Measurements from ENCODE around the gene UPK3BL1.
"Not testable (repeated sequence)": the region's sequence is repeated elsewhere in the genome, so short reads cannot be mapped to it uniquely, and the experiment has no call there.

The UPK3BL1 gene

GRCh38 chr7:102642691-102643090 is at the start of gene UPK3BL1:
TSS of gene UPK3BL1 (minus strand) at chr7:102642791. CDS start at chr7:102642741, 50 bp downstream.
- H3K4me3 ChIP-seq (ENCODE audit: low read length), result peak within 1 kb of the TSS; percentile 31
- not testable (repeated sequence) for DNase-seq (ENCODE audit: low read depth)

GRCh38 chr7:102690602-102691001 is 48.0 kb upstream of the UPK3BL1 start:
- H3K4me3 ChIP-seq (ENCODE audit: low read length); DNase-seq (ENCODE audit: low read depth): not testable (repeated sequence)

- not testable (repeated sequence) for H3K4me3 ChIP-seq (ENCODE audit: low read length); DNase-seq (ENCODE audit: low read depth)
These were observed 47.1 kb upstream of the UPK3BL1 start for GRCh38 chr7:102689436-102690282.

- not testable (repeated sequence) for H3K4me3 ChIP-seq (ENCODE audit: low read length); DNase-seq (ENCODE audit: low read depth)
These were observed 45.9 kb upstream of the UPK3BL1 start for GRCh38 chr7:102688299-102689036.

- DNase-seq (ENCODE audit: low read depth); H3K4me3 ChIP-seq (ENCODE audit: low read length): not testable (repeated sequence)
These were observed 40.0 kb upstream of the UPK3BL1 start for GRCh38 chr7:102682560-102682959.

GRCh38 chr7:102680780-102681179 is 38.2 kb upstream of the UPK3BL1 start:
- H3K4me3 ChIP-seq (ENCODE audit: low read length); DNase-seq (ENCODE audit: low read depth): not testable (repeated sequence)

- DNase-seq (ENCODE audit: low read depth), result not testable (repeated sequence)
These were observed 33.0 kb upstream of the UPK3BL1 start for GRCh38 chr7:102675545-102675944.

GRCh38 chr7:102673447-102674067 is 31.0 kb upstream of the UPK3BL1 start:
- DNase-seq (ENCODE audit: low read depth); H3K4me3 ChIP-seq (ENCODE audit: low read length): not testable (repeated sequence)

More at GRCh38 chr7:102675545-102675944, 33.0 kb upstream of the UPK3BL1 start:
- not testable (repeated sequence) for H3K4me3 ChIP-seq (ENCODE audit: low read length)

- H3K4me3 ChIP-seq (ENCODE audit: low read length); DNase-seq (ENCODE audit: low read depth): not testable (repeated sequence)
These were observed 29.3 kb upstream of the UPK3BL1 start for GRCh38 chr7:102671956-102672307.

- peak within 1 kb of the TSS; percentile 49 for H3K4me3 ChIP-seq (ENCODE audit: low read length)
- peak; percentile 64 for DNase-seq (ENCODE audit: low read depth)
These were observed 28.8 kb upstream of the UPK3BL1 start, which contains the start of gene POLR2J2 for GRCh38 chr7:102671166-102671955. TSS of gene POLR2J2 (minus strand) at chr7:102671663. CDS start at chr7:102671601, 62 bp downstream.

- not testable (repeated sequence) for DNase-seq (ENCODE audit: low read depth); H3K4me3 ChIP-seq (ENCODE audit: low read length)
These were observed 24.9 kb upstream of the UPK3BL1 start for GRCh38 chr7:102667523-102667922.

GRCh38 chr7:102666850-102667249 is 24.3 kb upstream of the UPK3BL1 start:
- not testable (repeated sequence) for DNase-seq (ENCODE audit: low read depth); H3K4me3 ChIP-seq (ENCODE audit: low read length)

- DNase-seq (ENCODE audit: low read depth); H3K4me3 ChIP-seq (ENCODE audit: low read length): not testable (repeated sequence)
These were observed 22.2 kb upstream of the UPK3BL1 start for GRCh38 chr7:102664765-102665164.

GRCh38 chr7:102649924-102650323 is 7.3 kb upstream of the UPK3BL1 start, which contains the start of gene SPDYE2B:
TSS of gene SPDYE2B (plus strand) at chr7:102650319. CDS start at chr7:102652349, 2,030 bp downstream.
- H3K4me3 ChIP-seq (ENCODE audit: low read length); DNase-seq (ENCODE audit: low read depth): not testable (repeated sequence)

- DNase-seq (ENCODE audit: low read depth); H3K4me3 ChIP-seq (ENCODE audit: low read length): not testable (repeated sequence)
These were observed 5.2 kb upstream of the UPK3BL1 start for GRCh38 chr7:102647813-102648212.

- H3K4me3 ChIP-seq (ENCODE audit: low read length); DNase-seq (ENCODE audit: low read depth): not testable (repeated sequence)
These were observed 813 bp upstream of the UPK3BL1 start for GRCh38 chr7:102643404-102643803.

GRCh38 chr7:102638848-102639247 is 3.7 kb downstream of the UPK3BL1 start:
- DNase-seq (ENCODE audit: low read depth), result peak; percentile 0
- H3K4me3 ChIP-seq (ENCODE audit: low read length), result not testable (repeated sequence)

GRCh38 chr7:102636956-102637355 is 5.6 kb downstream of the UPK3BL1 start:
- DNase-seq (ENCODE audit: low read depth); H3K4me3 ChIP-seq (ENCODE audit: low read length): not testable (repeated sequence)

- not testable (repeated sequence) for H3K4me3 ChIP-seq (ENCODE audit: low read length); DNase-seq (ENCODE audit: low read depth)
These were observed 7.2 kb downstream of the UPK3BL1 start for GRCh38 chr7:102635354-102635753.
